Left cardiac atrium (tissue), 4 donors: ENCODE results near the gene SMG6. TPM values are rescaled to one million over a fixed set of nuclear protein-coding genes. Genes with fewer than 3 reads are reported as not detected.

Source experiments
- ATAC-seq, 2 donors: fragments of 200-7000 bp; cut with Tn5 transposase; one replicate each; pipeline ENCODE4 v1.9.1; 2020; ENCODE audit warnings: mild to moderate bottlenecking in 2 of 2, moderate library complexity in 2 of 2
- DNase-seq: peaks from one replicate; pipeline ENCODE4 v3.0.0-alpha.2; 2020
- intact Hi-C, 2 donors: fragments of 100-400 bp; cut with DNase I; formaldehyde crosslinking; loops; one replicate each; pipeline versions ENCODE4 v1.14.1 to v1.15.1; 2022 to 2023
- total RNA-seq, 2 donors: library from RNA; stranded (reverse); fragmentation: NEBNext Ultra II Directional; extraction: Animal tissue kit (Norgen Biotek cat#: 25700); gene quantifications; one replicate each; pipeline ENCODE4 v1.2.1, GENCODE V29; 2021
- donor health status: DM: no; HTN: yes; CAD: no.
- donor health status: DM: no; HTN: yes; CAD: no; lungs with severe emphysema.
- donor health status: DM: yes; HTN: yes; CAD: no.
- donor health status: Dilated cardiomyopathy.

The SMG6 gene
- total RNA-seq, 2 donors from 2014 or later: 22.3 to 23.0 TPM

- DNase-seq (no peak), ATAC-seq (peak in 1 of 2 donors; percentile 18)
- intact Hi-C loops: loop anchor here in 1 of 2 donors (10.0 kb wide), 1 partner anchor 146 kb away; no protein-coding TSS in a partner anchor
Measured at GRCh38 chr17:2240541-2240940, 63.0 kb downstream of the SMG6 start.

GRCh38 chr17:2239882-2240430 lies 63.6 kb downstream of the SMG6 start:
- intact Hi-C loops: loop anchor here (5.0 to 10.0 kb wide), 3 partner anchors 63 to 145 kb away; no protein-coding TSS in a partner anchor
- ATAC-seq (peak in 1 of 2 donors; percentile 74), DNase-seq (peak; percentile 60)

- intact Hi-C loops: loop anchor here (5.0 to 10.0 kb wide), 2 partner anchors 62 to 64 kb away; no protein-coding TSS in a partner anchor
- DNase-seq (no peak), ATAC-seq (no peak)
Measured at GRCh38 chr17:2239170-2239551, 64.4 kb downstream of the SMG6 start.

GRCh38 chr17:2238432-2239169 lies 65.0 kb downstream of the SMG6 start:
- intact Hi-C loops: loop anchor here (5.0 to 10.0 kb wide), 2 partner anchors 61 to 64 kb away; no protein-coding TSS in a partner anchor

GRCh38 chr17:2237950-2238349 lies 65.6 kb downstream of the SMG6 start:
- DNase-seq: no peak
- intact Hi-C loops: loop anchor here (5.0 to 10.0 kb wide), 2 partner anchors 61 to 63 kb away; no protein-coding TSS in a partner anchor
- no peak for ATAC-seq

More at GRCh38 chr17:2238432-2239169, 65.0 kb downstream of the SMG6 start:
- peak; percentile 38 for DNase-seq
- ATAC-seq: peak; percentile 58 to 81

- ATAC-seq (peak; percentile 48 to 58), DNase-seq (peak; percentile 79)
- intact Hi-C loops: loop anchor here (5.0 to 10.0 kb wide), 2 partner anchors 60 to 63 kb away; no protein-coding TSS in a partner anchor
Measured at GRCh38 chr17:2237521-2237921, 66.1 kb downstream of the SMG6 start.

- peak; percentile 31 for DNase-seq
- ATAC-seq: peak; percentile 8 to 45
- intact Hi-C loops: loop anchor here (5.0 to 10.0 kb wide), 2 partner anchors 59 to 61 kb away; no protein-coding TSS in a partner anchor
Measured at GRCh38 chr17:2235792-2236366, 67.7 kb downstream of the SMG6 start.

- no peak for ATAC-seq
- intact Hi-C loops: loop anchor here (5.0 to 10.0 kb wide), 2 partner anchors 58 to 60 kb away; no protein-coding TSS in a partner anchor
Measured at GRCh38 chr17:2235265-2235664, 68.3 kb downstream of the SMG6 start.

GRCh38 chr17:2233441-2233947 lies 70.1 kb downstream of the SMG6 start:
- DNase-seq: peak; percentile 47
- ATAC-seq: peak in 1 of 2 donors; percentile 47
- intact Hi-C loops: loop anchor here in 1 of 2 donors (10.0 kb wide), 1 partner anchor 59 kb away; no protein-coding TSS in a partner anchor

More at GRCh38 chr17:2235265-2235664, 68.3 kb downstream of the SMG6 start:
- no peak for DNase-seq

- DNase-seq (no peak), ATAC-seq (peak in 1 of 2 donors; percentile 62)
- intact Hi-C loops: loop anchor here in 1 of 2 donors (10.0 kb wide), 1 partner anchor 57 kb away; no protein-coding TSS in a partner anchor
Measured at GRCh38 chr17:2232244-2232638, 71.3 kb downstream of the SMG6 start.

GRCh38 chr17:2230877-2231276 lies 72.7 kb downstream of the SMG6 start:
- ATAC-seq: no peak
- intact Hi-C loops: loop anchor here in 1 of 2 donors (10.0 kb wide), 1 partner anchor 56 kb away; no protein-coding TSS in a partner anchor

GRCh38 chr17:2227025-2227699 lies 76.4 kb downstream of the SMG6 start:
- intact Hi-C loops: no loop called here
- no peak for ATAC-seq
- no peak for DNase-seq

More at GRCh38 chr17:2230877-2231276, 72.7 kb downstream of the SMG6 start:
- DNase-seq: no peak

- DNase-seq (no peak), ATAC-seq (no peak)
- intact Hi-C loops: no loop called here
Measured at GRCh38 chr17:2223617-2223927, 80.0 kb downstream of the SMG6 start.

GRCh38 chr17:2222901-2223616 lies 80.5 kb downstream of the SMG6 start:
- ATAC-seq (peak; percentile 94 to 96), DNase-seq (peak; percentile 73)
- intact Hi-C loops: no loop called here

GRCh38 chr17:2222301-2222700 lies 81.3 kb downstream of the SMG6 start:
- DNase-seq (no peak), ATAC-seq (peak in 1 of 2 donors; percentile 21)
- intact Hi-C loops: no loop called here

GRCh38 chr17:2218426-2218825 lies 85.2 kb downstream of the SMG6 start:
- ATAC-seq (no peak), DNase-seq (no peak)
- intact Hi-C loops: no loop called here

GRCh38 chr17:2215616-2216364 lies 87.8 kb downstream of the SMG6 start:
- DNase-seq (peak; percentile 74), ATAC-seq (peak; percentile 68 to 82)
- intact Hi-C loops: no loop called here
